Inferior parietal cortex (tissue), 1 donor: ENCODE results near the gene C5.
"Not testable (repeated sequence)": the region's sequence is repeated elsewhere in the genome, so short reads cannot be mapped to it uniquely, and the experiment has no call there.

Experiments
- DNase-seq: peaks from one replicate; pipeline ENCODE4 v3.0.0-alpha.2; 2016; ENCODE audit errors: extremely low spot score

The C5 gene

GRCh38 chr9:121048618-121049017 is 1.5 kb downstream of the C5 start:
- no peak for DNase-seq

GRCh38 chr9:121048175-121048574 is 1.9 kb downstream of the C5 start:
- DNase-seq: no peak

DNA sequence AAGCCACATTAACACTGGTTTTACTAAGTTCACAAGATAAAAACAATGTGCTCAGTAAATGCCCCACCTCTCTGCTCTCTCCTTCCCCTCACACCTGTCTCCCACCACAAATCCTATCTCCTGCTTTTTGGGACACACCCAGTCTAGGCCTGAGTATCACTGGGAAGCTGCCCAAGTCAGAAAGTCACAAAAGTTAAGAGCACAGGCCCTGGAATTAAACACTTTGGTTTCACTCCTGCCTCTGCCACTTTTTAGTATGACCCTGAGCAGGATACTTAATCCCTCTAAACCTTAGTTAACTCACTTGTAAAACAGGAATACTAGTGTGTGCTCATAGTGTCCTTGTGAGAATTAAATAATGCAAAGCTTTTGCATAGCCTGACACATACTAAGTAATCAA is 11.3 kb downstream of the C5 start:
- no peak for DNase-seq

- DNase-seq: no peak
These were observed 11.7 kb downstream of the C5 start for GRCh38 chr9:121038362-121038761.

DNA sequence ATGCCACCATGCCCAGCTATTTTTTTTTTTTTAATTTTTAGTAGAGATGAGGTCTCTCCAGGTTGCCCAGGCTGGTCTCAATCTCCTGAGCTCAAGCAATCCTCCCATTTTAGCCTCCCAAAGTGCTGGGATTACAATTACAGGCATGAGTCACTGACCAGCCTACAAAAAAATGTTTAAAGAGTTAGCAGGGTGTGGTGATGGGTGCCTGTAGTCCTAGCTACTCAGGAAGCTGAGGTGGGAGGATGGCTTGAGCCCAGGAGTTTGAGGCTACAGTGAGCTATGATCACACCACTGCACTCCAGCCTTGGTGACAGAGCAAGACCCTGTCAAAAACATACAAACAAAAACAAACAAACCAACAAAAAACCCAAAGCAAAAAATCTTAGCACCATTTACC is 14.4 kb downstream of the C5 start:
- DNase-seq: not testable (repeated sequence)

DNA sequence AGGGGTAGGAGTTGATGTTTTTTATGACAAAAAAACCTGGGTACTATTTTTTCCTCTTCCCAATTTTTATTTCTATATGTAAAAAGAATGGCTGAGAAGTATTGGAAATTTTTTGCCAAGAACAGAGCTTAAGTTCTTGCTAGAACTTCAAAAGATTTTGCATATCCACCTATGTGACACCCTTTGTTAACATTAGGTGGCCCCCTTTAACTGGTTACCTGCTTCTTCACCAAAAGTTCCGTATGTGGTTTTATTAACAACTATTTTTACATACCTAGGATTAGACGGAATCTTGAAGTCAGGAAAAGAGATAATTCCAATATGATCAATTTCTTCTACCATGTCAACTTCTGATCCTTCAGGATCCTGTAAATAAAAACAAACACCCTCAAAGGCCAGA is 15.5 kb downstream of the C5 start:
- DNase-seq: no peak

DNA sequence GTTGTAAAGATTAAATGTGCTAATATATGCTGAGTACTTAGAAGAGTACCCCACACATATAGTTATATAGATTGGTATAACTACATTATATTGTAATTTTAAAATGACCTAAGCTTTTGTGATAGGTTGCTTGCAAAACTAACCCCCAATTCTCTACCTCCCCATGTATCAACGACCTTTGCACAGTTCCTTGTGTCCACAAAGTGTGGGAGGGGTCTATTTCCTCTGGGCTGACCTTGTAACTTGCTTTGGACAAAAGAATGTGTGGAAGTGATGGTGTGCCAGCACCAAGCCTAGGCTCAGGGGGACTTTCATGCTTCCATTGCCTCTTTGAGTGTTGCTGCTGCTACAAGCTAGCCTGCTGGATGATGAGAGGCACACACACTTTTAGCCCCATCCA is 20.6 kb downstream of the C5 start:
- DNase-seq: no peak

DNA sequence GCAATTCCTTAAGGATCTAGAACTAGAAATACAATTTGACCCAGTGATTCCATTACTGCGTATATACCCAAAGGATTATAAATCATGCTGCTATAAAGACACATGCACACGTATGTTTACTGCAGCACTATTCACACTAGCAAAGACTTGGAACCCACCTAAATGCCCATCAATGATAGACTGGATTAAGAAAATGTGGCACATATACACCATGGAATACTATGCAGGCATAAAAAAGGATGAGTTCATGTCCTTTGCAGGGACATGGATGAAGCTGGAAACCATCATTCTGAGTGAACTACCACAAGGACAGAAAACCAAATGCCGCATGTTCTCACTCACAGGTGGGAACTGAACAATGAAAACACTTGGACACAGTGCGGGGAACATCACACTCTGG is 21.8 kb downstream of the C5 start:
- not testable (repeated sequence) for DNase-seq

GRCh38 chr9:121026768-121027167 is 23.3 kb downstream of the C5 start:
- DNase-seq: no peak

- no peak for DNase-seq
These were observed 23.8 kb downstream of the C5 start for GRCh38 chr9:121026260-121026691.

GRCh38 chr9:121024237-121024636 is 25.8 kb downstream of the C5 start:
- DNase-seq: no peak

- DNase-seq: no peak
These were observed 27.0 kb downstream of the C5 start for GRCh38 chr9:121023064-121023463.

DNA sequence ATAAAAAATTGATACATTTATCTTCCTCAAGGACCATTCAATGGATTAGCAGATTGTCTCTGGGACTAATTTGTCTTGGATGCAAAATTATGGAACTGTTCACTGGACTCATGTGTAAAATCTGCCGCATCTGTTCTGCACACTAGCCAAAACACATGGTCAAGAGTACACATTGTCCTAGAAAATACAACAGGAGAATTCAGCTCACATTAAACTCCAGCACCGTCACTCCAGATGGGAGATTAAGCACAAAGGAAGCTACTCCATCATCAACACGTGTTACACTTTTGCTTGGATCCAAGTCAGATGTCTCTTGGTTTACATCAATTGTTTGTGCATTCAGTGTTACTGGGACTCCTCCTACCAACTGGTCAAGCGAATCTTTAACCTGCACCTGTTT is 28.8 kb downstream of the C5 start:
- peak; percentile 61 for DNase-seq

DNA sequence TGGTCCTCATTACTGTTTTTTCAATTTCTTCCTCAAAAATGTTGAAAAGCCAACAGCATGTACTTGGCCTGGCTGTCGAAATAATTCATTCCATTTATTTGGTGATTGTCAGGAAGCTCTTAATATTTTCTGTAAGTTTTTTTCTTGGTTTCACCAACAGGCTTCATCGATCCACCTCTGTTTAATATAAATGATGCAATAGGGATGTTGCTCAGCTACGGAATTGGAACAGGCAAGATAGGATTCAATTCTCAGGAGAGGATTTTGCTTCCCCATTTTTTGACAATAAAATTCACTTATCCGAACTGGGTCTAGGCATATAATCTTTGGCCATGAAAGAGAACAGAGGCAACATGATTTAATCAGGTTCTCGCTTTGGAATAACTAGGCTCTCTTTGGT is 30.8 kb downstream of the C5 start:
- DNase-seq: no peak

DNA sequence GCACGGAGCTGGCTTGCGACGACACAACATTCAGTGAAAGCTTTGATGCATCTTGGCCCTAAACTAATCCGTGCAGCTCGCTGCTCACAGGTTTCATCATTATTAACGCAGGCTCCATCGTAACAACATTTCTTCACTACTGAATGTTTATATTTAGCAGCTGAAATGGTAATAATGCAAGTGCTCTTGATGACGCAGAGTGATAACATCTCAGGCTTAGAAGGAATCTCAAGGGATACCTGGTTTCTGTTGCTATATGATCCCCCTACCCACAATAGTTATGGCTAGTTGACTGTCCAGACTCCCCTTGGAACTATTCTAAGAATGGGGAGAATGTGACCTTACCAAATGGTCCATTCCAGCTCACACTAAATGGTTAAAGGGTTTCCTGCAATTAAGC is 36.2 kb downstream of the C5 start:
- DNase-seq: no peak

DNA sequence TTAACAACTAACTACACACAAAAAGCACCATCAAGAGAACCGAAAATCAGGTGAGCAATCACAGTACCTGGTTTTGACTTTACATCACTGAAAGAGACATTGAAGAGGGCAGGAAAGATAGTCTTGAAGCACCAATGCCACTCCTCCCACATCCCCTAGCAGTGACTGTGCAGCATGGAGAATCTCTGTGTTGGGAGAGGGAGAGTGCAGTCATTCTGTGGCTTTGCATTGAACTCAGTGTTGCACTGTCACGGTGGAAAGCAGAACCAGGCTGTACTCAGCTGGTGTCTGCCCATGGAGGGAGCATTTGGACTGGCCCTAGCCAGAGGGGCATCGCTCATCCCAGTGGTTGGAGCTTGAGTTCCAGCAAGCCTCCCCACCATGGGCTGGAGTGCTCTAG is 40.4 kb downstream of the C5 start:
- DNase-seq: no peak

- no peak for DNase-seq
These were observed 50.8 kb downstream of the C5 start for GRCh38 chr9:120999317-120999716.

- DNase-seq: no peak
These were observed 52.0 kb downstream of the C5 start for GRCh38 chr9:120998111-120998510.

DNA sequence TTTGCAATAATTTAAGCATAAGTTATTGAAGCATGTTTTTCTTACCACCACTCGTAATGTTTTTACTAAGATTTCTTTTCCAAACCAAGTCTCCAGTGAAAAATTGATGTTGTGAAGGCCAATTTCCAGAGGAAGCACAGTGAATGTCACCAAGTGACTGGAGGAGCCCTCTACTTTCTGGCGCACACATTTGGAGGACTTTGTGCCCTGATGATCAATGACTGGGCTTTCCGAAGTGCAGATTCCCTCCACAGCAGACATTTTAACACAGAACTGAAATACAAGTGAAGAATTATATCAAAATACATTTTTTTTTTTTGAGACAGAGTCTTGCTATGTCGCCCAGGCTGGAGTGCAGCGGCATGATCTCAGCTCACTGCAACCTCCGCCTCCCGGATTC is 52.6 kb downstream of the C5 start:
- DNase-seq: no peak

DNA sequence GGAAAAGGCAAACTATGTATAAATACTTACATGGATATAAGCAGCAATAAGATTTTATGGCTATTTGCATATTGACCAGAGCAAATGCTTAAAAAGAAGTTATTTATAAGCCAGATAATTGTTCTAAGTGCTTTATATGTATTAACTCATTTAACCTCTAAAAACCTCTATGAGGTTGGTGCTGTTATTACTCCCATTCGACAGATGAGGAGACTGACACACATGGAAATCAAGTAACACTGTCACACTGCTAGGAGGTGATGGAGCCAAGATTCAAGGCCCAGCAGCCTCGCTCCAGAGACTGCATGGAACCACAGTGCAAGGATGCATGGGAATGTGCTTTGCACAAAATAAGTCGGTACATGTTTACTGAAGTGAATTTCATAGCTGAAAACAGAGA is 53.7 kb downstream of the C5 start:
- no peak for DNase-seq

DNA sequence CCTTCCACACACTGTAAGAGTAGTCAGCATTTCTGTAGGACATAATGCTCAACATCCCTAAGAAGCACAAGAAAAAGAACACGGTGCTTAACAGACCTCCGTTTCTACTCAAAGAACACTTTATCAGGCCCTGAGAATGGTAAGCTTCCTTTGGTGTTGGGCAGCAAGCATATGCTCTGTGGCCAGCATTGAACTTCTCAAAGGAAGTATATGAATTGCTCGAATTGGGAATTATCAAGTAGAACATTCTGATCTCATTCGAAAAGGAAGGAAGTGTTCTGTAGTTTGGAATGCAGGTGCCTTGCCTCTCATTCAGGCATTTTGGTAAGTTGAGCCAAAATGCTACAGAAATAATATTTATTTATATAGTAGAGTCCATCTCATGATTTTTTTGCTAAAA is 61.0 kb downstream of the C5 start:
- DNase-seq: no peak

DNA sequence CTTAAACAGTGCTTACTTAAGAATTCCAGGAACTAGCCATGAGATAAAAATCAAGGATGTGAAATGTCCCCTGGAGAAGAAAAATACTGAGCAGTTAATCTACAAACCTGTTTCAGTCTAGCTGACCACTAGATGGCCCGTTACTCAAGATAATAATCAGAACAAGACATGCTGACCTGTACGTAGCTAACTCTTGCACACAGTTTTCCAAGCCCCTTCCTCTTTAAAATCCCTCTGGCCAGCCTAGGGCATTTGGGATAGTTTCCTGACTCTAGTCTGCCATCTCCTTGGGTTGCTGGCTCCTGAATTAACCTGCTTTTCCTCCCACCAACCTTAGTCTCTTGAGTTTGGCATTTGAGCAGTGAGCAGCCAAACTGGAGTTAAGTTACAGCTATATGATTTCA is 64.3 kb downstream of the C5 start:
- DNase-seq: peak; percentile 64

DNA sequence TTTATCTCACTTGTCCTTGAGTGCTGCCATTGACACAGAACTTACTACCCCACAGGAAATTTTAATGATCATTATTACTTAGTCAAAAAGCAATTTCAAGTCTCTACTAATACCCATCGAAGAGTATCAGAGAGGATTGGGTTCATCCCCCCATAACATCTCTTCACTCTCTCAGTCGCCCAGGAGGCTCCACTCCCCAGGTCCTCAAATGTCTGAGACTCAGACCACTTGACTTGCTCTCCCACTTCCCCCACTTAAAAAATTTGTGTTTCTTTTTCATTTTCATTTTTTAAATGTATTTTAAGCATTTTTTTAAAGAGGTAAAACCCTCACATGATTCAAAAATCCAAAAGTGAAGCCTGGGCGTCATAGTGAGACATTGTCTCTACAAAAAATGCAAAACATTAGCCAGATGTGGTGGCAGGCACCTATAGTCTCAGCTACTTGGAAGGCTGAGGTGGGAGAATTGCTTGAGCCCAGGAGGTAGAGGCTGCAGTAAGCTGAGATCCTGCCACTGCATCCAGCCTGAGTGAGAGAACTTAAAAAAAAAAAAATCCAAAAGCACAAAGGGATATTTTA is 66.7 kb downstream of the C5 start:
- no peak for DNase-seq

DNA sequence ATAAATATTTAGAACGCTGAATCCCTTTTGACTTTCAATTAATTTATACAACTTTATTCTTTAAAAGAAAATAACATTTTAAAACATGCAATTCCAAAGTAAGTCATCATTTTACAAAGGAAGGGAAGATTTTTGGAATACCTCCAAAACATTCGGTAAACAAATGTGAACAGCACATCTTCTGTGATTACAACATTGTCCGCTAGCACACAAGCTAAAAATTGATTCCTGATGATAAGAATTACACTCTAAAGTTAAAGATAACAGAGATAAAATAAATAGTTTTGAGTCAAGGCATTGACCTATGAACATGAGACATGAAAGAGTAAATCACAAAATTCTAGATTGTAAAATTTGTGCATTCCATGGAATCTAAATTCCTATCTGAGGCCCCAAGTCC is 67.2 kb downstream of the C5 start:
- DNase-seq: no peak

DNA sequence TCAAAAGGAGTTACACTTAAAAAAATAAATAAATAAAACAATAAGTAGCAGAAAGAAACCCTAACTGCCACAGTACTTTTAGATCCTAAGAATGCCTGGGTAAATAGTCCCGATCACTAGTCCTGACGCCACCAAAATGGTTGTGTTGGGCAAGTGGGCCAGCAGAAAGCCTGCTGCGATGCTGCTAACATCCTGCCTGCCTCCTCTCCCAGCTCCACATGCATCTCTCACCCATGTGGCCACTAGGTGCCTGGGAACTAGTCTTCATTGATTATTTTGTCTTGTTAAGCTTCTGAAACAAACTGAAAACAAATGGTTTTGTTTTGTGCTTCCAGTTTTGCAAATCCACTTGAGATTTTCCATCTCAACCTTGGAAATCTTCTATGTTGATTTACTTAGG is 69.1 kb downstream of the C5 start:
- no peak for DNase-seq
